Measurements from ENCODE around the gene SH3BP5. TPM values are rescaled to one million over a fixed set of nuclear protein-coding genes. Genes with fewer than 3 reads are reported as not detected.

The SH3BP5 gene
- total RNA-seq, 1 donor from 2014 or later = 110 TPM

DNA sequence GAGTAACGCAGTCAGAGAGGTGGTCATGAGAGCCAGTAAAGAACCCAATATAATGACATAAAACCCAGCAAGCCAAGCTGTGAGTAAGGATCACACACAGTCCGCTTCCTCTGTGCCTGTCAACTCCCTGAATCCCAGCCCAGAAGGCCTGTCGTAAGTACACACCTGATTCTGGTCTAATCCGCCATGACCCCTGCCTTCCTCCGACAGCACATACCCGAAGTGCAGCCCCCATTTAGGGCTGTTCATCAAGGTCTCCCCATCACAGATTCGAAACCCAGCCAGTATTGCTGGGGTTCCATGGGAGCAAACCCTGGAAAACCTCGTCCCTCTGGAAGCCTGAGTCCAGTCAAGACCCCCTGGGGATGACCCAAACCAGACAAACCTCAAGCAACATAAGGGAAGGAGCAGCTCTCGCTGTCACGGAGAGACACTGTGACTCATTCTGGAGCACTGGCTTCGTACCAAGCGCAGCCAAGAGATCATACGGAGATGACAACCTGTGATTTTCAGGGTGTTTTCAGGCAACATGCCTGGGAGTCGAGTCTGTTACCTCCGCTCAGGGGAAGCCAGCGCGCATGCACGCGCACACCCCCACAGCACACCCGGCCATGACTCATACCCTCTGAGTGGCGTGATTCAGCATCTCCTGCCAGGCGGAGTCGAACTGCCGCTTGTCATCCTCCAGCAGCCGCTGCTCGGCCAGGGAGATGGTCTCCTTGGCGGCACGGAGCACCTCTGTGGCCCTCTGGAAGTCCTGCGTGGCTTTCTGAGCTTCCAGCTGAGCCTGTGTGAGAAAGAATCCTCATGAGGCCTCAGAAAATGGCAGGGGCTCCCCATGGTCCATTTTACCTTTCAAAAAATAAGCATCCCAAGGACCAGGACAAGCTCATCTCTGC is 63.0 kb downstream of the SH3BP5 start:
- Histone ChIP-seq H3K36me3 (peaks cover 10% of the 10 kb centered on the region), H3K27me3 (no peaks in the 10 kb centered on the region), H3K9me3 (no peaks in the 10 kb centered on the region), H3K4me1 (peaks cover 63% of the 10 kb centered on the region), H3K27ac (peak overlapping the region; percentile 58), H3K4me3 (no peak overlapping the region)
- intact Hi-C loops (cut with DNase I) = loop anchor here (5.0 to 10.0 kb wide), 2 partner anchors 63 to 115 kb away; partner anchors contain the start of gene SH3BP5
- ATAC-seq (peak; percentile 80), DNase-seq (peak; percentile 89)
- TF ChIP-seq, protein P1, sequence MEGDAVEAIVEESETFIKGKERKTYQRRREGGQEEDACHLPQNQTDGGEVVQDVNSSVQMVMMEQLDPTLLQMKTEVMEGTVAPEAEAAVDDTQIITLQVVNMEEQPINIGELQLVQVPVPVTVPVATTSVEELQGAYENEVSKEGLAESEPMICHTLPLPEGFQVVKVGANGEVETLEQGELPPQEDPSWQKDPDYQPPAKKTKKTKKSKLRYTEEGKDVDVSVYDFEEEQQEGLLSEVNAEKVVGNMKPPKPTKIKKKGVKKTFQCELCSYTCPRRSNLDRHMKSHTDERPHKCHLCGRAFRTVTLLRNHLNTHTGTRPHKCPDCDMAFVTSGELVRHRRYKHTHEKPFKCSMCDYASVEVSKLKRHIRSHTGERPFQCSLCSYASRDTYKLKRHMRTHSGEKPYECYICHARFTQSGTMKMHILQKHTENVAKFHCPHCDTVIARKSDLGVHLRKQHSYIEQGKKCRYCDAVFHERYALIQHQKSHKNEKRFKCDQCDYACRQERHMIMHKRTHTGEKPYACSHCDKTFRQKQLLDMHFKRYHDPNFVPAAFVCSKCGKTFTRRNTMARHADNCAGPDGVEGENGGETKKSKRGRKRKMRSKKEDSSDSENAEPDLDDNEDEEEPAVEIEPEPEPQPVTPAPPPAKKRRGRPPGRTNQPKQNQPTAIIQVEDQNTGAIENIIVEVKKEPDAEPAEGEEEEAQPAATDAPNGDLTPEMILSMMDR (IDR thresholded peaks at IDR 0.05) = no peak

- H3K4me3 ChIP-seq = no peak overlapping the region
- no peaks in the 10 kb centered on the region for H3K9me3 ChIP-seq
- intact Hi-C loops (cut with DNase I) = loop anchor here (5.0 to 10.0 kb wide), 2 partner anchors 64 to 117 kb away; partner anchors contain the start of gene SH3BP5
- peaks cover 59% of the 10 kb centered on the region for H3K4me1 ChIP-seq
- TF ChIP-seq, protein P1 (IDR thresholded peaks at IDR 0.05) = peak; percentile 94
- ATAC-seq (peak; percentile 85), DNase-seq (peak; percentile 92)
- no peaks in the 10 kb centered on the region for H3K27me3 ChIP-seq
- peaks cover 10% of the 10 kb centered on the region for H3K36me3 ChIP-seq
- H3K27ac ChIP-seq = peak overlapping the region; percentile 58
Measured at GRCh38 chr3:15268033-15268631, 64.3 kb downstream of the SH3BP5 start.

GRCh38 chr3:15267502-15267901 is 64.9 kb downstream of the SH3BP5 start:
- Histone ChIP-seq H3K36me3 (peaks cover 10% of the 10 kb centered on the region), H3K9me3 (no peaks in the 10 kb centered on the region), H3K4me3 (no peak overlapping the region), H3K27me3 (no peaks in the 10 kb centered on the region), H3K4me1 (peaks cover 53% of the 10 kb centered on the region), H3K27ac (no peak overlapping the region)
- TF ChIP-seq, protein P1 (IDR thresholded peaks at IDR 0.05) = no peak
- intact Hi-C loops (cut with DNase I) = loop anchor here (5.0 to 10.0 kb wide), 2 partner anchors 65 to 117 kb away; partner anchors contain the start of gene SH3BP5
- DNase-seq = no peak
- ATAC-seq = no peak

DNA sequence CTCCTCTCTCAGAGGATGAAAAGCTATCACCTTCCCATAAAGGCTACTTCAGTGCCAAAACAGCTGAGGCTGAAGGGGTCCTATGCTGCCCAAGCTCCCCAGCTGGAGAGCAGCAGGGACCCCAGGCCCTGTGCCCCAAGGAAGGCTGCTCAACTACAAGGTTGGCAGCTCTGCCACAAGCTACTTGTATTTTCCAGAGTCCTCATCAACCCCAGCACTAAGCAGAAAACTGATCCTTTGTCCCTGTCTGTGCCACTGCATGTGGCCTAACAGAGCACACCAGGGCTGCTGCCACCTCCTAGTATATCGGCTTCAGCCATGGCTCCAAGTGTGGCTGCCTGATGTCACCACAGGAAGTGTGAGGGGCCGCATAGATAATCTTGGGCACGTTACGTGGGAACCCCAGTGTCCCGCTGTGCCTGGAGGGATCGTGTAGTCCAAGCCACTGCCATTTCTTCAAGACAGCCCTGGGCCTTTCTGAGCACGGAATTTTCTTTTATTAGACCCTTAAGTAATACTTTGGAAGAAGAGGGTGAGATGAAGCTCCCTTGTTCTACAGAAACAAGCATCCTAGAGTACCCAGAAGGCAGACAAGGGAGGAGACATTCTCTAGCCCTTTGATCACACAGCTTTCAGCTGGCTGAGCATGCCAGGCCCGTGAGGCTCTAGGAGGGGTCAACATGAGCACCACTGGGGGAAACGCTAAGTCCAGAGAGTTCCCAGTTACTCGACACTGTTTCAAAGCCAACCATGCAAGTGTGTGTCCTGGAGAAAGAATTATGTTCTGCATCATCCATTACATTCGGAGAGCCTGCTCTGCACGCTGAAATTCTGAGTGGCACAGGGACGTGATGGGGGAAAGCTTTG is 65.6 kb downstream of the SH3BP5 start:
- Histone ChIP-seq H3K27me3 (no peaks in the 10 kb centered on the region), H3K9me3 (no peaks in the 10 kb centered on the region), H3K36me3 (peaks cover 14% of the 10 kb centered on the region), H3K4me3 (no peak overlapping the region), H3K27ac (peak overlapping the region; percentile 6), H3K4me1 (peaks cover 47% of the 10 kb centered on the region)
- intact Hi-C loops (cut with DNase I) = loop anchor here (5.0 to 10.0 kb wide), 2 partner anchors 66 to 118 kb away; partner anchors contain the start of gene SH3BP5
- DNase-seq = no peak
- TF ChIP-seq, protein P1 (IDR thresholded peaks at IDR 0.05) = no peak
- ATAC-seq = no peak

All from upper lobe of right lung (tissue), 1 donor.